Left kidney (tissue), 2 donors: ENCODE data around the gene MRPS14. TPM values are rescaled to one million over a fixed set of nuclear protein-coding genes. Genes with fewer than 3 reads are reported as not detected.
"Not testable (repeated sequence)": the region's sequence is repeated elsewhere in the genome, so short reads cannot be mapped to it uniquely, and the experiment has no call there.

Experiments used
- DNase-seq: peaks from one replicate; pipeline ENCODE4 v3.0.0-alpha.2; 2013
- polyA plus RNA-seq: library from polyadenylated mRNA; unstranded; fragments of 120-200 nt; gene quantifications from one replicate; pipeline ENCODE4 v1.2.1, GENCODE V29; 2013; ENCODE audit not compliant: insufficient read length

MRPS14 gene
- polyA plus RNA-seq, 1 donor, result 52.9 TPM

DNA sequence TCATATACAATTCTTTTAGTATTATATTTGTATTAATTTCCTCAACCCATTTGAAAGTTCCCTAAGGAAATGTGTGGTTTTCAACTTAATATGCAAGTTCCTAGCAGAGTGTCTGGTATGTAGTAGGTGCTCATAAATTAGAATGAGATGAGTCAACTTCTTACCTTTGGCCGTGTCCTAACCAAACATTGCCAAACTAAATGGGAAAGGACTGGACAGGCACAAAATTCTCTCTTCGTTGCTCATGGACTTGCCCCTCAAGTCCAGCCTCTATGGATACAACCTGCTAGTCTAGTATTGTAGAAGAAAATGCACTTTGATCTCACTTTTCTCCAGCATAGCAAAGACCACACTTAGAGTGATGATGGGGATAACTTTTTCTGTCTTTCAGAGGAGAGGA is 11.6 kb upstream of the MRPS14 start:
- DNase-seq, result no peak

DNA sequence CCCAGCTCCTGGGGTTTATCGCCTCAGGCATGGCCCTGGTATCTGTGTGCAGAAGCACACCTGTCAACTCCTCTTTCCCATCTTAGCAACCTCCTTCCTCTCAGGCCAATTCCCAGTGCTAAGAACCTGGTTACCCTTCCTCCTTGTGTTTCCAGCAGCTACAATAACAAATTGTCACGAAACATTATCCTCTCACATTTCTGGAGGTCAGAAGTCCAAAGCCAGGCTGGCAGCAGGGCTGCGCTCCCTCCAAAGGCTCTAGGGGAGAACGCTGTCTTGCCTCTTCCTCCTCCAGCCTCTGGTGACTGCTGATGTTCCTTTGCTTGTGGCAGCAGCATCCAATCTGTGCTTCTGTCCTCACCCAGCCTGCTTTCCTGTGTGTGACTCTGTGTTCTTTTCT is 10.7 kb upstream of the MRPS14 start:
- peak; percentile 38 for DNase-seq

DNA sequence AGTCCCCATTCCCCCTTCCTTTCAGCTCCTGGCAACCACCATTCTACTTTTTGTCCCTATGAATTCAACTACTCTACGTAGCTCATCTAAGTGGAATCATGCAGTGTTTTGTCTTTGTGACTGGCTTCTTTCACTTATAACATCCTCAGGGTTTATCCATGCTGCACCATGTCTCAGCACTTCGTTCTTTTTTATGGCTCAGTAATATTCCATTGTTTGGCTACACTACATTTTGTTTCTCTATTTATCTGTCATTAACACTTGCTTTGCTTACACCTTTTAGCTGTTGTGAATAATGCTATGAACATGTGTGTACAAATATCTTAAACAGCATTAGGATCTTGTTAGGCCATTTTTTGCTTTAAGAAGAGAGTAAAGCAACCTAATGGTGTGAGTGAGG is 1.5 kb upstream of the MRPS14 start:
- DNase-seq, result no peak

DNA sequence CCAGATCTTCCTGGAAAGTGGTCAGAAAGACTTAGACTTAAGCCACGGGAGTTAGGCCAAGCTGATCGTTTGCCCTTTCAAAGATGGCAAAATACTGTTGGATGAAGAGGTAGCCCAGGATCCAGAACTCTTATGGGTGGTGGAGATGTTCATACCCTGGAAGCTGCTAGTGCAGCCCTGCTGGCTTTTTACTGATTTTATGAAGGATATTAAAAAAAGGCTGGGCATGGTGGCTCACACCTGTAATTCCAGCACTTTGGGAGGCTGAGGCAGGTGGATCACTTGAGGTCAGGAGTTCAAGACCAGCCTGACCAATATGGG is 657 bp upstream of the MRPS14 start:
- not testable (repeated sequence) for DNase-seq

DNA sequence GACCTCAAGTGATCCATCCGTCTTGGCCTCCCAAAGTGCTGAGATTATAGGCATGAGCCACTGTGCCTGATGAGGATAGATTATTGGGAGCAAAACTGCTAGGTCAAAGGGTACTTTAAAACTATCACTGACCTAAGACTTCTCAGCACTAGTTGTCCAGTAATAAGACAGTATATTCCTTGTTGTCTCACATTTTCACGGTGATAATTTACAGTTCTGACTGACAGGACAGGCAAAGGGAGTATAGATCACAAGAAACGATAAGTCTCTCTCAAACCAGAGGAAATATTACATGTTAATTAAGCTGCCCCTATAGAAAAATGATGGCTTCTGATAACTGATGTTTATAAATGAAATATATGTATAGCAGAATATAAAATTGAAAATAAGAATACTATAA is 3.7 kb downstream of the MRPS14 start:
- no peak for DNase-seq

DNA sequence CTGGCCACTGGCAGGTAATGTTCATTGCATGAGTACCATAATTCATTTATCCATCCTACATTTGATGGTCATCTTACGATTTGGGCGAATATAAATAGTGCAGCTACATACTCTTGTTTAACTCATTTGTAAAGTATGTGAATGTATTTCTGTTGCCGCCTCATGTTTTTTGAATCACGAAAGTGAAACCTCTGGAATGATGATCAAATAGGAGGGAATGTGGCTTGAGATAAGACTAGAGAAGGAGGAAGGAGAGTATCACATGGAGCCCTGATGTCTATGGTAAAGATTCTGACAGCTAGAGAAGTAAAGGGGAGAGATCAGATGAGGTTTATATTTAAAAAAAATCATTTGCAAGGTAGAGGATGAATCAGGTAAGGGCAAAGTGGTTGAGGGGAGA is 8.0 kb downstream of the MRPS14 start:
- no peak for DNase-seq

DNA sequence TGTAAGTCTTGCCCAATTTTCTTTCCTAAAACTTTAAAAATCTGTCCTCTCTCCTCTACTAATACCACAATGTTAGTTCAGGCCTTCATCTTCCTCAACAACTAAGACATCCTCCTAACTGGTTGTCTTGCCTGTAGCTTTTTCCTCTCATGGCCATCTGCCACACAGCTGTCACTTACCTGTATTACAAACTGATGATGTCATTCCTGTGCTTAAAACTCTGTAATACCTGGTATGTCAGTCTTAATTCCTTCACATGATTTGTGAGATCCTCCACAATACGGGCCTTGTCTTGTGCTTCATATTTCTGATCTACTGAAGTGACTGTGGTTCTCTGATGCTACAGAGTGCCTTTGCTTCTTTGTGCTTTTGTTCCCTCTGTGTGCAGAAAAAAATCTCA is 9.8 kb downstream of the MRPS14 start:
- no peak for DNase-seq

DNA sequence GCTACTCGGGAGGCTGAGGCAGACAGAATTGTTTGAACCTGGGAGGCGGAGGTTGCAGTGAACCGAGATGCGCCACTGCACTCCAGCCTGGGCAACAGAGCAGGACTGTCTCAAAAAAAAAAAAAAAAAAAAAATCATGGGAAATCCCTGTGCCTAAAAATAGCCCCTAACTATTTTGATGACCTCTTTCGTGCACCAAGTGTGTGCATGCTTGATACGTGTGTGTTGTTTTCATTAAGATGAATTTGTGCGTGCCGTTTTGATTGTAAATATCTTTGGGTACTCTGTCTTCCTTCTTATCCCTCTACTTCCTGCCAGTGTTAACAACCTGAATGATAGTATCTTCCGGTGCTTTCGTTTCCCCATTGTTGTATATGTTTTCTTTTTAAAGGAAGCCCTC is 13.7 kb downstream of the MRPS14 start:
- no peak for DNase-seq

DNA sequence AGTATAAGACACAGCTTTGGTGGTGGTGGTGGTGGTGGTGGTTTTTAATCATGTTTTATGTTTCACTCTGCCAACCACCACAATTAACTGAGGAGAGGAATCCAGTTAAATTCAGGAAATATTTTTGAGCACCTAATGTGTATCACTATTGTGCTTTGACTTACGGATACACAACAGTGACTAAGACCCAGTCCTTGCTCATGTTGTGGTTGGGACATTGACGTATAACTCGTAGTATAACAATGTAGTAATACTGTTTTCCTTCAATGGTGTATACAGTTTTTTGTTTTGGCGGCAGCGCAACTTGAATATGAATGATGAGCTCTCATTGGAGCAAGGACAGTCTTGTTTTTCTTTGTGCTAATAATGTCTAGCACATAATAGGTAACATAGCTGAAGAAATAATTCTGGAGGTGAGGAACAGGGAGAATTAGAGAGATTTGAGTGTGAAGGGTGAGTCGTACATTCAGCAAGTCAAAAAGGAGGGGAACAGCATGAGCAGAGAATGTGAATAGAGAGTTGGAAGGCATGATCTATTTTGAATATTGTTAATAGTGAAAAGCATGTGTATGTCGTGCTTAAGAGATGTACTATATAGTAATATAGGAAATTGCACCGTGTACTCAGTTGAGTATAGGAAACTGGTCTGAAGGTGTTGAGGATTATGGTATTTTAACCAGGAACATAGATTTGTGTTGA is 18.0 kb downstream of the MRPS14 start:
- DNase-seq, result no peak

DNA sequence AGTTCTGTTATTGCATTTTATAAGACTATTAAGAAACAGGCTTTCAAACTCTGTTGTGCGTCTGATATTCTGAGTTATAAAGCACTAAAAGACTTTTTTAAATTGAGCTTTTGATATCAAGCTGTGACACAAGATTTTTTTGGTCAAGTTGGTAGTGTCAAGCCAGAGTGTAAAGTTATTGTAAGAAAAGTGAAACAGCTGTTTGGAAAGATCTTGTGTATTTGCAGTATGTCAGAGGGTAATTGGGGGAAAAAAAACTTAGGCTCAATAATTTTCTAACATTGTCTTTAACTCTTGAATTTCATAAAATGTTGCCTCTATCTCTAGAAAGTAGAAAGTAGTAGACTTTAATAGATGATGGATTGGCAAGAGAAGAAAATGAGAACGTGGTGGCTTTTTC is 19.7 kb downstream of the MRPS14 start:
- no peak for DNase-seq

DNA sequence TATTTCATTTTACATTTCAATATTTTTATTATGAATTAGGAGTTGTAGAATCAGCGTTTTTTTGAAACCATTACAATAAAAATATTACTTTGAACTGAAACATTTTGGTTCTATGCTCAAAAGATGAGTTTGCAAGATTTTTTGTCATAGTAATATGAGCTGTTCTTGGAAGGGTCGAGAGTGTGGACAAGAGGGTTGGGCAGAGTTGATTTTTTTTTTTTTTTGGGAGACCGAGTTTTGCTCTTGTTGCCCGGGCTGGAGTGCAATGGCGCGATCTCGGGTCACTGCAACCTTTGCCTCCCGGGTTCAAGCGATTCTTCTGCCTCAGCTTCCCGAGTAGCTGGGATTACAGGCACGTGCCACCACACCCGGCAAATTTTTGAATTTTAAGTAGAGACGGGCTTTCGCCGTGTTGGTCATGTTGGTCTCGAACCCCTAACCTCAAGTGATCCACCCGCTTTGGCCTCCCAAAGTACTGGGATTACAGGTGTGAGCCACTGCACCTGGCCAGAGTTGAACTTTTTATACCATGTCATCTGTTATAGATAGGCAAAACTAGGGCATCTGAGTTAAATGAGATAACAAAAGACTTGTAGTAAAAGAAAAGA is 20.2 kb downstream of the MRPS14 start:
- no peak for DNase-seq

DNA sequence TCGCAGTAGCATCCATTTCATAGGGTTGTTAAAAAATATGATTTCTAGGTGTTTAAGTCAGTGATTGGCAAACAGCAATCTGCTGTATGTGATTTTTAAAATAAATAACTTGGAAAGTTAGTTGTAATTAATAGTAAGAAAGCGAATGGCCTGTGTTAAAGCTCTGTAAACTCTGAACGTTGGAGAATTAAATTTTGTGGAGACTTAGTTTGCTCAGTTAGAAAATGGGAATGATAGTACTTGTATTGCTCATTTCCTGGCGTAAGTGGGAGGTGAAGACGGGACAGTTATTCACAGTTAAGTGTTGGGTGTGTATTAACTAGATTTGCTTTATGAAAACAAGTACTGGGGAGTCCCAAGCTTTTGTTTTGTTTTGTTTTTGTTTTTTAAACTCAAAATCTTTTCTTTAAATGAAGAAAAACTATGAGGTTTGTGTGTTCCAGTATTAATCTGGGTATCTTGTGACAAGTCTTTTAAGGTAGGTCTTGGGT is 22.5 kb downstream of the MRPS14 start:
- DNase-seq, result no peak

DNA sequence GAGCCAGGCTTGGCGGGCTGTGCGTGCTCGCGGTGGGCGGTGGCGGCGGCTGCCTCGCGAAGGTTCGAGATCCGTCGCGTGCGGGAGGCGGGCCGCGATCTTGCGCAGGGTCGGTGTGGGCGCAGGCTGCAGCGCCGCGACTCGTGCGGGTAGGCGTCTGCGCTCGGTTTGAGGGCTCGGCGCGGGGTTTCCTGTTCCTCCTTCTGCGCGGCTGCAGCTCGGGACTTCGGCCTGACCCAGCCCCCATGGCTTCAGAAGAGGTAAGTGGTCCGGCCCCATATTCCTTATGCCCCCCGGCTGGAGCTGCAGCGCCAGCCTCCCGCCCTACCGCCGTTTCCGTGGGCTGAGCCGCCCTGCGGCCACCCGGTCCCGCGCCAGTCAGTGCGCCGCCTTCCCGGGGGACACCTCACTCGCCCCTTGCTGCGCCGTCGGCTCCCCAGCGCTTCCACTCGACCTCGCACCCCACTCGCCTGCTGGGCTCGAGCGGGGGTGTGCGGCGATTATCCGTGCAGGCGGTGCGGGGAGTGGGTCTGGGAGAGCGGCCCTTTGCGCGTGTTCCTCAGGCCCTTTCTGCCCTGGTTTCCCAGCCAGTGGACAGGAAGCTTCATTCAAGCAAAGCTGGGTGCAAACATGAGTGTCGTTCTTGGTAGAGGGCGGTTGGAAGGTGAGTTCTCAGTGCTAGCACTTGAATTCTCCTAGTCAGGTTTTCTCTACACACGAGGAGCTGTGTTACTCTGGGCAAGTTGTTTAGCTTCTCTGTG is 23.1 kb downstream of the MRPS14 start, which contains the start of gene CACYBP:
Gene CACYBP (plus strand): TSS at position 12 of the 761 bp plus-strand sequence. CDS start 234 bp downstream, at position 246.
- DNase-seq, result peak; percentile 31

DNA sequence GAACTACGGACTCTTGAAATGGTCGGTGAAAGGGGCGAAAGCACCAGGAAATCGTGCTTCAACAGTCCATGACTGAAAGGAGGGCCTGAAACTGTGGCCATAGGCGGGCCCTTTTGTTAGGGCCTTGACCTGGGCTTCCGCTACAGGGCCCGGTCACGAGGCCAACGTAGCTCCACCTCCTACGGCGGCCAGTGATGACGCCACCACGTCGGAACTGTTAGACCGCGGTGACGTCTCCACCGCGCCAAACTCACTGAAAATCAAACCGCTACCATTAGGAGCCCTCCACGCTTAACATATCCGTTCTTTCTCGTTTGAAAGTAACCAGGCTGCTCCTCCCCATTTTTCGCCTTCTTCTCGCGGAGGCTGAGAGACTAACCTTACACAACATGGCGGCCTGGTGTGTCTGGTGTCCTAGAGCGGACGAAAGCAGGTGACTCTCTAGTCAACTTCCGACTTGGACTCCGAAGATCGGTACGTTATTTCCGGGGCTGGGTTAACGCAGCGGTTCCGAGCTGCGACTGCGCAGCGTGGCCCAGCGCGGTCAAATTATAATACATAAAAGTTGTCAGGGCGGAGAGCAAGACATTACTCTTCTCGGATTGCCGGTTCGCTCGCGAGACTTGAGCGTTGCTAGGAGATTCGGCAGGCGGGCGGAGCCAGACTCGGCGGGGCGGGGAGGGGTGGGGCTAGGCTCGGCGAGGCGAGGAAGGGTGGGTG is 23.8 kb downstream of the MRPS14 start:
- peak; percentile 99 for DNase-seq

DNA sequence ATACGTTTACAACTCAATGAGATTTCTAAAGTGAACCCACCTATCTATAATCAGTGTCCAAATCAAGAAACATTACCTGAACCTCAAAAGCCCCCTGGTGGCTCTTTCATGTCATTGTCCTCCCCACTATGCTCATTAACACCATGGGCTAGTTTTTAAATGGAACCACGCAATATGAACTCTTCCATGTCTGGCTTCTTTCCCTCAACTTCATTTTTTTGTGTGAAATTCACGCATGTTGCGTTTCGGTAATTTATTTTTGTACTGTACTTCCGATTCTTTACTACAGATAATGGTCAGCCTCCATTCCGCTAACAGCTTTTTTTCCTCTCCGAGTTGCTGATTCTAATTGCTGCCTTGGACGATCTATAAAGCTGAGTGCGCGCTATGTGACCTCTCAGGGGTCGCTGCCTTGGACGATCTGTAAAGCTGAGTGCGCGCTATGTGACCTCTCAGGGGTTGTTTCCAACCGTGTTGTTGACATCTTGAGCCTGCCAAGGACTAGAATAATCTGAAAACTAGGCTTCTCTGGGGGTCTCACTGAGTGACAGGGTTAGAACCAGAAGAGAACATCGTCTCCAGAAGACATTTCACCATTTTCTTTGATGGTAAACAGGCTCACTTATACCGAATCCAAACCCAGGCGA is 24.5 kb downstream of the MRPS14 start:
- DNase-seq, result peak; percentile 75

DNA sequence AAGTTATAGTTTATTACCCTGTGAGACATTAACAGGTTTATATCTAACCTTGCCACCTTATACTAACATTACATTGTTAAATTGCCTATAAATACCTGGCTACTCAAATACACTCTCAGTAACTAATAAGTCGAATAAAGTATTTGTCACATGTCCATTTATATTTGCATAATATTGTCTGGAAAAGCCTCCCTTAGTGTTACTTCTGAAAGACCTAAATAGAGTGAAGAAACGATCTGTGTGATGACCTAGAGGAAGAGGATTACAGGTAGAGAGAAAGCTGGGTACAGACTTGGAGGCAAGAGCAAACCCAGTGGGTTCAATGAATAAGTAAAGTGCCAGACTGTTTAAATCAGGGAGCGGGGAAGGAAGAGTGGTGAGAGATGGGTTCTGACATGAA is 26.2 kb downstream of the MRPS14 start:
- no peak for DNase-seq

DNA sequence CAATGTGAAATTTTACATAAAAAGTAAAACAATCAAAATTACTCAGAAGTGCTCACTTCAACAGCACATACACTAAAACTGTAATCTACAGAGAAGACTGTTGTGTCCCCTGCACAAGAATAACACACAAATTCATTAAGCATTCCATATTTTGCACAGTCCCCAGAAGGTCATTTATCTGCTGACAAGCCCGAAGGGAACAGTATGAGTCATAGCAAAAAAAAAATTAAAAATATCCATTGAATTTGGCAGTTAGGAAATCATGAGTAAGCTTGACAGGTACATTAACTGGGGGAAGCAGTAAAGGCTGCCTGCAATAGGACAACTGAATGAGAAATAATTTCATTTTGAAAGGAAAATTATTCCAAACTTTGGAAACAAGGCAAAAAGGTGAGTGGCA is 26.7 kb downstream of the MRPS14 start:
- no peak for DNase-seq

DNA sequence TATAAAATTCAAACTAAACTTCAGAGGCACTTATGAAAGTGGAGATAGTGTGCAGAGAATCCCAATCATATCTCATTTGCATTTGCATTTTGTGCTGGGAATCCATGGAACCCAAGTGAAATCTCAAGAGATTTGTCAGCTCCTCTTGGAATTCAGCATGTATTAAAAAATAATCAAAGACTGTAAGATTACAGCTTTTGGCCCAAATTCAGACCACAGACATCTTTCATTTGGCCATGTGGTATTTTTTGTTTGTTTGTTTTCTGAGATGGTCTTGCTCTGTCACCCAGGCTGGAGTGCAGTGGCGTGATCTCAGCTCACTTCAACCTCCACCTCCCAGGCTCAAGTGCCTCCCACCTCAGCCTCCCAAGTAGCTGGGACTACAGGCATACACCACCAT is 27.3 kb downstream of the MRPS14 start:
- no peak for DNase-seq

DNA sequence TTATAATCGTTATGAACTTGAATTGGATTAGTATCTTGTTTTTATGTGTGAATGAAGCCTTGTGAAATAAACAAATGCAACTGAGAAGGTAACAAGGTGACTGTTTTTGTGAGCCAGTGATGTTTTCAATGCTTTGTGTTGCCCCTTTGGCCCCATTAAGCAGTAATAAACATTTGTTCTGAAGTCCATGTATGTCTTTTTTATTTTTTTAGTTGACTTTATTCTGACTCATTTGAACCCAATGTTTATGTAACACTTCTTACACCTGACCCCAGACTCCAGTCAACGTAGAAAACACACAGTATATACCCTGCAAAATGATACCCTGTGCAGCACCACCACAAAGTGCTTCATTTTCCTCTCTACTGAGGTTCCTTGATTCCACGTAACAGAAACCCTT is 28.1 kb downstream of the MRPS14 start:
- DNase-seq, result no peak

DNA sequence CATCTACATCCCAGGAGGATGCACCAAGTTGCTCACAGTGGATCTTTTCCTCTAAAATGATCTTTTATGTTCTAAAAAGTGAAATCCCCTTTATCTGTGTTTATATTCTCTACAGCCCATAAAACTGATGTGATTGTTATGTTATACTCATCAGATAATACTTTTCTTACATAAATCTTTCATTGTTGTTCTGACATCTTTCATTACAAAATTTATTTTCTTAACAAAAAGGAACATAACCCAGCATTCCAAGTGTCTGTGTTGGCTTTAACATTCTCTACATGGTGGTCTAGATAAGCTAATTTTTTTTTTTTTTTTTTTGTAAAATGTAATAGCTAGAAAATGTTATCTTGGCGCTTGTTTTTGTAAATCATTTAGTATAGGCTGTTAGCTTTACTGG is 31.8 kb downstream of the MRPS14 start:
- DNase-seq, result no peak

DNA sequence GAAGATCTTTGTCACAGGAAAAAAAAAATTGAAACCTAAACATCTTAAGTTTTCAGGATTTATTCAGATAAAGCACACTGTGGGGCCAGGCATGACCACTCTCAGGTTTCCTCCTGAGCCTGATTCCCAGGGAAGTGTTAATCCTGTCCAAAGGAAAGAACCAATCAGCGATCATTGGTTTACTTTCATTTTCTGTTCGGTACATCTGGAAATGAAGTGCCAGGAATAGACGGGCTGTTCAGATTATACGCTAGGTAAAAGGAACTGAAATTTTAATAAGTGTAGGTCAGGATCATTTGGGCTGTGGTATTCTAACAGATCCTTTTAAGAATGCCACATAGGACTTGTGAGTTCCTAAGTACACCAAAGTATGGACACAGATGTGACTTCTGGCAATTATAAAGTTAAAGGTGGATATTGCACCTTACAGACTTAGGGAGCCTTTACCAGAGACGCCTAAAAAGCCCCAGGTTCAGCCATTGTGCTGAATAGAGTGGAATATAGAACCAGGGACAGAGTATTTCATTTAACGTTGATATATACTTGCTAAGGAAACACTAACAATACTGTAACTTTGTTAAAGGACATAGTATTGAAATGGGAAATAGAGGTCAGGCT is 32.7 kb downstream of the MRPS14 start:
- DNase-seq, result no peak
